ENCODE data around the gene CMIP. TPM values are rescaled to one million over a fixed set of nuclear protein-coding genes. Genes with fewer than 3 reads are reported as not detected.

CMIP gene
- total RNA-seq, 1 experiment from 2014 or later, result 48.2 TPM

- H3K56ac ChIP-seq (ENCODE audit: insufficient read length, low read depth, low read length), result no peak overlapping the region
- no peak overlapping the region for H4K8ac ChIP-seq (replicated peaks; ENCODE audit: insufficient read length, low read depth, low read length)
- no peaks in the 10 kb centered on the region; the same call in 1 of the 2 replicates for H3K4me1 ChIP-seq (ENCODE audit: insufficient read depth, low read length)
- H3K27me3 ChIP-seq (ENCODE audit: insufficient read depth, low read length), result no peaks in the 10 kb centered on the region
- H3K9me3 Mint-ChIP-seq, result no peaks in the 10 kb centered on the region
- no peaks in the 10 kb centered on the region; a peak in 2 of 7 replicates for H3K36me3 Mint-ChIP-seq (ENCODE audit: insufficient read depth in 1 of 3, low read depth in 3 of 3)
- no peak overlapping the region for H4K91ac ChIP-seq (ENCODE audit: insufficient read length, low read depth, low read length)
- H4K5ac ChIP-seq (ENCODE audit: insufficient read length, low read depth, low read length), result no peak overlapping the region
- no peak overlapping the region for H2BK120ac ChIP-seq (ENCODE audit: low read depth, low read length, poor library complexity, severe bottlenecking)
- H3T11ph ChIP-seq (ENCODE audit: low read length), result no peak overlapping the region
- H3K9me3 ChIP-seq (ENCODE audit: control insufficient read depth, low read depth, low read length), result no peaks in the 10 kb centered on the region
- no peak overlapping the region for H3K23ac ChIP-seq (ENCODE audit: insufficient read length, low read depth, low read length)
- no peaks in the 10 kb centered on the region for H3K23me2 ChIP-seq (ENCODE audit: insufficient read length, low read depth, low read length, poor library complexity, severe bottlenecking)
- H2AFZ ChIP-seq (ENCODE audit: low read length), result no peak overlapping the region
- TF ChIP-seq, protein P1, sequence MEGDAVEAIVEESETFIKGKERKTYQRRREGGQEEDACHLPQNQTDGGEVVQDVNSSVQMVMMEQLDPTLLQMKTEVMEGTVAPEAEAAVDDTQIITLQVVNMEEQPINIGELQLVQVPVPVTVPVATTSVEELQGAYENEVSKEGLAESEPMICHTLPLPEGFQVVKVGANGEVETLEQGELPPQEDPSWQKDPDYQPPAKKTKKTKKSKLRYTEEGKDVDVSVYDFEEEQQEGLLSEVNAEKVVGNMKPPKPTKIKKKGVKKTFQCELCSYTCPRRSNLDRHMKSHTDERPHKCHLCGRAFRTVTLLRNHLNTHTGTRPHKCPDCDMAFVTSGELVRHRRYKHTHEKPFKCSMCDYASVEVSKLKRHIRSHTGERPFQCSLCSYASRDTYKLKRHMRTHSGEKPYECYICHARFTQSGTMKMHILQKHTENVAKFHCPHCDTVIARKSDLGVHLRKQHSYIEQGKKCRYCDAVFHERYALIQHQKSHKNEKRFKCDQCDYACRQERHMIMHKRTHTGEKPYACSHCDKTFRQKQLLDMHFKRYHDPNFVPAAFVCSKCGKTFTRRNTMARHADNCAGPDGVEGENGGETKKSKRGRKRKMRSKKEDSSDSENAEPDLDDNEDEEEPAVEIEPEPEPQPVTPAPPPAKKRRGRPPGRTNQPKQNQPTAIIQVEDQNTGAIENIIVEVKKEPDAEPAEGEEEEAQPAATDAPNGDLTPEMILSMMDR (conservative IDR thresholded peaks at IDR 0.05), result no peak
- no peak overlapping the region for H2BK12ac ChIP-seq (ENCODE audit: insufficient read length, low read depth, low read length)
- no peak overlapping the region for H3K27ac ChIP-seq (ENCODE audit: insufficient read length, low read depth, low read length)
- H3K4me2 ChIP-seq (ENCODE audit: insufficient read depth, insufficient read length, low read length), result no peak overlapping the region
- peaks cover 10% of the 10 kb centered on the region; the same call in 1 of the 2 replicates for H3K79me2 ChIP-seq (ENCODE audit: insufficient read depth, low read length)
- no peak overlapping the region for H3K4me3 Mint-ChIP-seq
- no peaks in the 10 kb centered on the region for H4K20me1 ChIP-seq (ENCODE audit: control insufficient read depth, insufficient read depth, insufficient read length)
- peaks cover 5% of the 10 kb centered on the region for H3K79me1 ChIP-seq (ENCODE audit: insufficient read depth, low read depth, low read length, poor library complexity, severe bottlenecking)
- no peak for DNase-seq
- H3K4me1 Mint-ChIP-seq, result peaks cover 36 to 41% of the 10 kb centered on the region in 2 experiments
- H3K18ac ChIP-seq (ENCODE audit: insufficient read length, low read depth, low read length), result no peak overlapping the region
- H2BK5ac ChIP-seq (ENCODE audit: insufficient read length, low read length), result no peak overlapping the region
- peak overlapping the region in 1 of 3 experiments; percentile 52; a peak in 1 of 7 replicates for H3K27ac Mint-ChIP-seq
- no peak overlapping the region for H2AK5ac ChIP-seq (ENCODE audit: insufficient read length, low read length)
- no peak overlapping the region for H2BK15ac ChIP-seq (ENCODE audit: low read depth, low read length)
- no peak overlapping the region for H3K14ac ChIP-seq (ENCODE audit: insufficient read depth, low read length)
- H3K27me3 Mint-ChIP-seq (ENCODE audit: low read depth), result no peaks in the 10 kb centered on the region
- WGBS (ENCODE audit: extremely low coverage, insufficient read length, low lambda C conversion rate), result no CpG with 5 or more reads among the region's 3 CpGs
- no peak overlapping the region for H3K4ac ChIP-seq (ENCODE audit: low read depth, low read length)
- H3K9ac ChIP-seq (ENCODE audit: extremely low read depth, insufficient read length, low read length), result no peak overlapping the region
- H2BK20ac ChIP-seq (ENCODE audit: low read depth, low read length, poor library complexity, severe bottlenecking), result no peak overlapping the region
Measured at GRCh38 chr16:81548551-81548875, 103.9 kb downstream of the CMIP start.

All from H9 (cell line).